CD4-positive, alpha-beta T cell treated with Interleukin-6 for 4 hours (primary cell): Measurements from ENCODE around the gene AQP2.

Source experiments
- DNase-seq: peaks from one replicate; pipeline ENCODE4 v3.0.0-alpha.2; 2020; ENCODE audit warnings: mixed read lengths

The AQP2 gene

GRCh38 chr12:49920915-49921286 is 29.6 kb upstream of the AQP2 start:
- DNase-seq = no peak

DNA sequence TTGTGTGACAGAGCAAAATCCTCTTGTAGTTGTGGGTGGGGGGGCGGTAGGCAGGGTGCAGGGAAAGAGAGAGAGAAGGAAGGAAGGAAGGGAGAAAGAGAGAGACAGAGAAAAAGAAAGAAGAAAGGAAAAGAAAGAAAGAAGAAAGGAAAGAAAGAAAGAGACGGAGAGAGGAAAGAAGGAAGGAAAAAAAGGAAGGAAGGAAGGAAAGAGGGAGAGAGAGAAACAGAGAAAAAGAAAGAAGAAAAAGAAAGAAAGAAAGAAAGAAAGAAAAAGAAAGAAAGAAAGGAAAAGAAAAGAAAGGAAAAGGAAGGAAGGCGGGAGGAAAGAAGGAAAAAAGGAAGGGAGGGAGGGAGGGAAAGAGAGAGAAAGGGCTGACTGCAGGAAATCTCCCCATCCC is 29.2 kb upstream of the AQP2 start:
- DNase-seq = no peak

DNA sequence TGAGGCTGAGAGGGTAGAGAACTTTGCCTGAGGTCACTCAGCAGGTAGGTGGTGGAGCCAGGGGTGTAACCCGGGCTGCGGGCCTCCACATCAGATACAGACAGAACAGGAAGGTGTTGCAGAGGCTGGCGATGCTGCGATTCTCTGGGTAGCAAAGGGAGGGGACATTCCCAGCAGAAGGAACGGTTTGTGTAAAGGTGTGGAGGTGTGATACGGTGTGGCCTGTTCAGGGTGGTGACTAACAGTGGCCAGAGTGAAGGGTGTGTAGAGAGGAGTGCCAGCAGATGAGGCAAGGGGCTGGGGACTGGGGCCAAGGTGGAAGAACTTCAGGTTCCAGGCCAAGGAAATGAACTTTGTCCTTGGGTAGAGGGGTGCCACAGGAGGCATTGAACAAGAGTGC is 28.6 kb upstream of the AQP2 start:
- DNase-seq = no peak

GRCh38 chr12:49922349-49923034 is 28.0 kb upstream of the AQP2 start:
- no peak for DNase-seq

DNA sequence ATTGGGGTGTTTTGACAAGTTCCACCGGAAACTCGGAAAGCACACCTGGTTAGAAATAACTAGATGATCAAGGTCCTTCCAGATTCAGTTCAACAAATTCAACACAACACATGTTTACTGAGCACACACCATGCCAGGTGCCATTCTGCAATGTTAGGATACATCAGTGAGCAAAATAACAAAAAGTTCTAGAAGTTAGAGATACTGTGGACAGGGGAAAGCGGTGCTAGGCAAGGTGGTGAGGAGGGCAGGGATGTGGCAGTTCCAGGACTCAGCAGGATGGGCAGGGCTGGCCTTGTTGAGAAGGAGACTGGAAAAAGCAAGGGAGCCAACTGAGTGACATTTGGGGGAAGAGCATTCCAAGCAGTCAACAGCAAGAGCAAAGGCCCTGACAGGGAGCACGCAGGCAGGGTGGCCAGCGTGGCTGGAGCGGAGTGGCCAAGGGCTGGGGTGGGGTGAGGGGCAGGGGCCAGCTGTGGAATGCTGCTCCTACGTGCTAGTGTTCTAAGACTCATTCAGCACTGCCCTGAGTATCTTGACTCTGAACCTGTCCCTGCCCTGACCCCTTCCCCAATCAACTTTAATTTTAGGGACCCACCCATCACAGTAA is 27.4 kb upstream of the AQP2 start:
- DNase-seq = no peak

- no peak for DNase-seq
Observed at GRCh38 chr12:49923880-49924556, 26.5 kb upstream of the AQP2 start.

DNA sequence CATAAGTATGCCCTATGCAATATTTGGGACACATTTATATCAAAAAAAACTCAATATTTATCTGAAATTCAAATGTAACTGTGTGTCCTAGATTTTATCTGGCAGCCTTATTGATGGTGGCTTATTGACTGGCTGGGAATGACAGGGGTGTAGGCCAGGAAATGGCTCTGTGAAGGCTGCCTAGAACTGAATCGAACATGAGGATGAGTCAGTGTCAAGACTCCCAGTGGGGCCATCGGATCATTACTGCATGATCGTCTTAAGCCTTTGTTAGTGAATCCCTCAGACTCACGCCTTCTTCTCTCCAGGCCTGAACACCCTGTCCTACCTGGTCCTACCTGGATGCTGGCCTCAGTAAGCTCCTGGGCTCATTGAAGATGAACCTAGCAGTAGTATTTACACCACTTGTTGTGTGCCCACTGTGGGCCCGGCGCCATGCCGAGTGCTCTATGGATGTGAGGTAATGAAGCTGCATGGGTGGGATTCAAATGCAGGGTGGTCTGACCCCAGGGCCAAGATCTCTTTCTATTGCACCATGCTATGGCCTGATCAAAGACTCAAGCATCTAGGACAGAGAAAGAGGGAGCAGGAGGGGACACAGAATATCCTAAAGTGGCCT is 25.8 kb upstream of the AQP2 start:
- no peak for DNase-seq

GRCh38 chr12:49925433-49926204 is 24.9 kb upstream of the AQP2 start:
- no peak for DNase-seq

DNA sequence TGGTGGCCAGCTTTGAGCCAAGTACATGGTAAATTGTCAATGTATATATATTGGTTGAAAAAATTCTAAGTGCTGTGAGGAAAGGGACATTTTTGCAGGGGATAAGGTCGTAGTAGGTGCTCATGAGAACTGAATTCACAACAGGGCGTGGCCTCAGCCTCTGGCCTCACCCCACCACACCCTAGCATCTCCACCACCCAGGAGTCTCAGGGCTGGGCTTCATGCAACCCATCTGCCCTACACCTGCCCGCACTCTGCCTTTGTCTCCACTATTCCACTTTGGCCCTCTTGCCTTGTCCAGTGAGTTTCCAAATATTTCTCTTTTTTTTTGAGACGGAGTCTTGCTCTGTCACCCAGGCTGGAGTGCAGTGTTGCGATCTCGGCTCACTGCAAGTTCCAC is 22.1 kb upstream of the AQP2 start:
- no peak for DNase-seq

DNA sequence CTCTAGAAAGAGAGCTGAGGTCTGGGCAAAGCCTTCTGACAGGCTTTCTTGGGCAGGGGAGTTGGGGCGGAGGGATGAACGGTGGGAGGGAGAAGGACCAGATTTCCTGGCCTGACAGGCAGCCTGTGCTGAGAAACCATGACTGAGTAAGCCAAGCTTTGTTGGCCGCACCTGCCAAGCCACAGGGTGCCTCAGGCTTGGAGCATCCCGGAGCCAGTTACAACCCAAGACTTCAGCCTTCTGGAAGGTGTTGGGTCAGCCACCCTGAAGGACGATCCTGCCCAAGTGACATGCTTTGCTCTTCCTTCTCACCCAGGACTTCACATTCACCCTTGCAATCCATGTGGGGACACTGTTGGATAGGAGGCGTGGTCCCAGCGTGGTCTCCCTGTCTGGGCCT is 21.0 kb upstream of the AQP2 start:
- DNase-seq = no peak

DNA sequence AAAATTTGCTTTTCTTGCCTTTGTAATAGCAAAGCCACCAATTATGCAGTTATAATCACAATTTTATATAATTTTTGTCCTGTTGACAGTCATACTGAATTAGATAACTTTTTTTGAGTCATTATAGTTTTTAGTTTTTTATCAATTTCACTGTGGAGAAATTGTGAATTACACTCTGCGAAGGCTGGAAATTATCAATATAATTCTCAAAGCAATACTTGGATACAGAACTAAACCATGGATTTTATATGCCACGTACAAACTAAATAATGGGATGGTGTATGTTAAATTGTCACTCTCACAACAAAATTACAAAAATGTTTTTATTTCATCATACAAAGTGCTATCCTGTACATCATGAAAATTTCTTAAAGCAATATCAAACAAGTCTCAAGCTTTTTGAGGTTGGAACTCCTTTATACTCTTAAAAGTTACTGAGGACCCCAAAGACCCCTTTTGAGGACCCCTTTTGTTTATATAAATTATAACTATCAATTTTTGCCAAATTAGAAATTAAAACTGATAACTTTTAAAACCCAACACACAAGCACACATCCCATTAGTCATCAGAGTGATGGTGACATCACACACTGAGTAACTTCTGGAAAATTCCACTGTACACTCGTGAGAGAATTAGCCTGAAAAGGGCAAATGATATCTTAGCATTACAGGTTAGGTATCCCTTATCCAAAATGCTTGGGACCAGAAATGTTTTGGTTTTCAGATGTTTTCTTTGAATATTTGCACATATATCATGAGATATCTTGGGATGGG is 19.8 kb upstream of the AQP2 start:
- no peak for DNase-seq

- DNase-seq = no peak
Observed at GRCh38 chr12:49932023-49932422, 18.5 kb upstream of the AQP2 start.

DNA sequence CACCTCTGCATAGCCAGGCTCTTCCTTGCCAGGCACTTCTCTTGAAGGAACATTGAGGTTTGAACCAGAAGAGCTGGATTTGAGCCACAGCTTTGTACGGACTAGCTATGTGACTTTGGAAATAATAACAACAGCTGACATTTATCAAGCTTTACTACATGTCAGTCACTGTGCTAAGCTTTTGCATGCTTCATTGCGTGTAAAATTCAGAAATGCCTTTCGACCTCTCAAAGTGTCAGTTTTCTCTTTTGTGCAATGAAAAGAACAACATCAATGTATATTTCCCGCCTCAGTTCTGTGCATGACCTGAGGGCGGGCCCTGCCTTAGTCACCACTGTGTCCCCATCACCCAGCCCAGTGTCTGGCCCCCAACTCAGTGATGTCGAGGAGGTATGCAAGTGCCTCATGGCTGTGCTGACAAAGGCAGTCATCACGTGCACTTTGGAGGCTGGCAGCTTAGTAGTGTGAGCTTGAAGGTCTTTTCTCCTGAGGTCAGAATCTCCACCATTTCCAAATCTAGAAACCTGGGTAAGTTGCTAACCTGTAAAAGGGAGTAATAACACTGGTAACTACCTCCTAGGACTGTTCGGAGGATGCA is 17.9 kb upstream of the AQP2 start:
- DNase-seq = no peak

DNA sequence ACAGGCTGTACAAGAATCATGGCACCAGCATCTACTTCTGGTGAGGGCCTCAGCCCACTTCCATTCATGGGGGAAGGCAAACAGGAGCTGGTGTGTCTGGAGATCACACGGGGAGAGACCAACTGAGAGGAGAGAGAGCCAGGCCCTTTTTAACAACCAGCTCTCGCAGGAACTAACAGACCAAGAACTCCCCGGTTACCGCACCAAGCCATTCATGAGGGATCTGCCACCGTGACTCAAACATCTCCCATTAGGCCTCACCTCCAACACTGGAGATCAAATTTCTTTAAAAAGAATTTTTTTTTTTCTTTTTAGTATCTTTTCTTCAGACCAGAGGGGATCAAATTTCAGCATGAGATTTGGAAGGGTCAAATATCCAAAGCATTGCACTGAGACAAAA is 16.7 kb upstream of the AQP2 start:
- no peak for DNase-seq

- DNase-seq = no peak
Observed at GRCh38 chr12:49934505-49934904, 16.0 kb upstream of the AQP2 start.

DNA sequence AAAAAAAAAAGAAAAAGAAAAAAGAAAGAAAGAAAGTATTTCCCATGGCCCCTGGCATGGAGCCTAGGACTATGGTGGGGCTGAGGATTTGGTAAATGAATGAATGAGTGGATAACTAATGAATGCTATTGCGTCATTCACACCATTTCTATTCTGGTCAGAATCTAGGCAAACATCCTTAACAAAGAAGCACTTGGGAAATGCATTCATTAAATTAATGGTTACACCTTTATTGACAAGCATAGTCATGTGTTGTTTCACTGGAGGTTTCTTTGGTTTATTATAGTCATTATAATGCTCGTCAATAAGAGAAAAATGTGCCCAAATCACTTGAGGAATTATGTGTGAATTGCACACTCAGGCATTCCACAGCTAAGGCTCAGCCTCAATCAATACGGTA is 13.6 kb upstream of the AQP2 start:
- no peak for DNase-seq

GRCh38 chr12:49937639-49938300 is 12.8 kb upstream of the AQP2 start:
- DNase-seq = no peak

- no peak for DNase-seq
Observed at GRCh38 chr12:49939307-49939706, 11.2 kb upstream of the AQP2 start.

- no peak for DNase-seq
Observed at GRCh38 chr12:49939707-49940106, 10.8 kb upstream of the AQP2 start.

- no peak for DNase-seq
Observed at GRCh38 chr12:49941556-49942511, 8.7 kb upstream of the AQP2 start.
